Transverse colon (tissue), 4 donors: Measurements from ENCODE around the gene GRIN3B.

ENCODE experiments used
- EP300 ChIP-seq: sonication (generic); formaldehyde crosslinking; IDR thresholded peaks from one replicate; pipeline ENCODE4 v1.6.1; 2017; ENCODE audit warnings: antibody characterized with exemption, low read depth
- POLR2A ChIP-seq: fragments of 450-650 bp; IDR thresholded peaks from one replicate; pipeline ENCODE4 v1.6.1; 2016; ENCODE audit warnings: antibody characterized with exemption, mild to moderate bottlenecking, moderate library complexity
- POLR2AphosphoS5 ChIP-seq, 3 donors: sonication (generic); formaldehyde crosslinking; IDR thresholded peaks; one replicate each; pipeline ENCODE4 v1.6.1; 2016; ENCODE audit warnings: antibody characterized with exemption in 3 of 3
- TF ChIP-seq, protein P1 (sequence below), 5 experiments: fragments of 200-600 bp in 3 of 5; fragments of 450-650 bp in 2 of 5; sonication (generic) in 3 of 5; IDR thresholded peaks; 1 replicate in 2 of 5; 2 replicates in 3 of 5; pipeline ENCODE4 v1.5.1; 2016 to 2017; ENCODE audit warnings: antibody characterized with exemption in 5 of 5, inconsistent platforms in 3 of 5, mild to moderate bottlenecking in 2 of 5, moderate library complexity in 1 of 5

- TF ChIP-seq, protein P1, sequence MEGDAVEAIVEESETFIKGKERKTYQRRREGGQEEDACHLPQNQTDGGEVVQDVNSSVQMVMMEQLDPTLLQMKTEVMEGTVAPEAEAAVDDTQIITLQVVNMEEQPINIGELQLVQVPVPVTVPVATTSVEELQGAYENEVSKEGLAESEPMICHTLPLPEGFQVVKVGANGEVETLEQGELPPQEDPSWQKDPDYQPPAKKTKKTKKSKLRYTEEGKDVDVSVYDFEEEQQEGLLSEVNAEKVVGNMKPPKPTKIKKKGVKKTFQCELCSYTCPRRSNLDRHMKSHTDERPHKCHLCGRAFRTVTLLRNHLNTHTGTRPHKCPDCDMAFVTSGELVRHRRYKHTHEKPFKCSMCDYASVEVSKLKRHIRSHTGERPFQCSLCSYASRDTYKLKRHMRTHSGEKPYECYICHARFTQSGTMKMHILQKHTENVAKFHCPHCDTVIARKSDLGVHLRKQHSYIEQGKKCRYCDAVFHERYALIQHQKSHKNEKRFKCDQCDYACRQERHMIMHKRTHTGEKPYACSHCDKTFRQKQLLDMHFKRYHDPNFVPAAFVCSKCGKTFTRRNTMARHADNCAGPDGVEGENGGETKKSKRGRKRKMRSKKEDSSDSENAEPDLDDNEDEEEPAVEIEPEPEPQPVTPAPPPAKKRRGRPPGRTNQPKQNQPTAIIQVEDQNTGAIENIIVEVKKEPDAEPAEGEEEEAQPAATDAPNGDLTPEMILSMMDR (IDR thresholded peaks at IDR 0.05) = no peak
- TF ChIP-seq POLR2AphosphoS5 (IDR thresholded peaks at IDR 0.05) (no peak), EP300 (no peak), POLR2A (no peak)
These were observed 18.9 kb downstream of the GRIN3B start for GRCh38 chr19:1018932-1019615.
